ENCODE results near the gene TAS2R60. TPM values are rescaled to one million over a fixed set of nuclear protein-coding genes. Genes with fewer than 3 reads are reported as not detected.

The TAS2R60 gene
- total RNA-seq, 1 experiment from 2014 or later = not detected

DNA sequence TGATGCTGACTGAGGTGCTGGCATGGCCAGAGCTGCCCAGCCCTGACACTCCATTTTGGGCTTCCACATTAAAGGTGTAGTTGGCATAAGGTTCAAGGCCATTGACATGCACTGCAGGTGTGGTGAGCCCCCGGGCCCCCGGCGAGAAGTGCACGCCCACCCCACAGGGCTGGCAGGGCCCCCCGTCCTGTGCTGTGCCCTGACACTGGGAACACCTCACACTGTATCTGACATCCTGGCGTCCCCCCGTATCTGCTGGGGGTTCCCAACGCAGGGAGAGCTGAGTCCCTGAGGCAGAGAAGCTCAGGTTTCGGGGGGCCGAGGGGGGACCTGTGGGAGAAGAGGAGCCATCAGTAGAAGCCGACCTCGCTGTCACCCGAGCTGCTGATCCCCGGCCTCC is 44.6 kb upstream of the TAS2R60 start:
- DNase-seq = no peak
- no peak overlapping the region for H4K8ac ChIP-seq (replicated peaks; ENCODE audit: insufficient read length, low read depth, low read length)
- H2BK12ac ChIP-seq (ENCODE audit: insufficient read length, low read depth, low read length) = no peak overlapping the region
- peak overlapping the region in 1 of 2 experiments; percentile 5; a peak in 1 of 5 replicates for H3K4me3 Mint-ChIP-seq
- no peaks in the 10 kb centered on the region for H3K9me3 ChIP-seq (ENCODE audit: control insufficient read depth, low read depth, low read length)
- H3K4me1 ChIP-seq (ENCODE audit: insufficient read depth, low read length) = no peaks in the 10 kb centered on the region
- no peak overlapping the region for H2BK5ac ChIP-seq (ENCODE audit: insufficient read length, low read length)
- H3K9ac ChIP-seq (ENCODE audit: extremely low read depth, insufficient read length, low read length) = no peak overlapping the region
- no peak overlapping the region for H2AFZ ChIP-seq (ENCODE audit: low read length)
- no peak overlapping the region for H4K5ac ChIP-seq (ENCODE audit: insufficient read length, low read depth, low read length)
- H3K79me2 ChIP-seq (ENCODE audit: insufficient read depth, low read length) = 0 out of 2 replicates have a peak, but pooled peaks cover 3% of the 10 kb centered on the region
- peaks cover 0 to 3% of the 10 kb centered on the region in 2 experiments; a peak in 2 of 4 replicates for H3K4me1 Mint-ChIP-seq
- no peak overlapping the region for H2AK5ac ChIP-seq (ENCODE audit: insufficient read length, low read length)
- H3K23ac ChIP-seq (ENCODE audit: insufficient read length, low read depth, low read length) = no peak overlapping the region
- H2BK20ac ChIP-seq (ENCODE audit: low read depth, low read length, poor library complexity, severe bottlenecking) = no peak overlapping the region
- H3K4me2 ChIP-seq (ENCODE audit: insufficient read depth, insufficient read length, low read length) = no peak overlapping the region
- WGBS (ENCODE audit: extremely low coverage, insufficient read length, low lambda C conversion rate) = no CpG with 5 or more reads among the region's 14 CpGs
- no peaks in the 10 kb centered on the region for H4K20me1 ChIP-seq (ENCODE audit: control insufficient read depth, insufficient read depth, insufficient read length)
- H3K56ac ChIP-seq (ENCODE audit: insufficient read length, low read depth, low read length) = no peak overlapping the region
- H3T11ph ChIP-seq (ENCODE audit: low read length) = no peak overlapping the region
- no peak overlapping the region for H3K27ac ChIP-seq (ENCODE audit: insufficient read length, low read depth, low read length)
- no peaks in the 10 kb centered on the region for H3K79me1 ChIP-seq (ENCODE audit: insufficient read depth, low read depth, low read length, poor library complexity, severe bottlenecking)
- H3K14ac ChIP-seq (ENCODE audit: insufficient read depth, low read length) = no peak overlapping the region
- H3K18ac ChIP-seq (ENCODE audit: insufficient read length, low read depth, low read length) = no peak overlapping the region
- H4K91ac ChIP-seq (ENCODE audit: insufficient read length, low read depth, low read length) = no peak overlapping the region
- peaks cover 2% of the 10 kb centered on the region; the same call in 1 of the 2 replicates for H3K27me3 Mint-ChIP-seq (ENCODE audit: low read depth)
- no peaks in the 10 kb centered on the region for H3K27me3 ChIP-seq (ENCODE audit: insufficient read depth, low read length)
- H3K23me2 ChIP-seq (ENCODE audit: insufficient read length, low read depth, low read length, poor library complexity, severe bottlenecking) = no peaks in the 10 kb centered on the region
- H3K4ac ChIP-seq (ENCODE audit: low read depth, low read length) = no peak overlapping the region
- H2BK15ac ChIP-seq (ENCODE audit: low read depth, low read length) = no peak overlapping the region
- no peak overlapping the region for H2BK120ac ChIP-seq (ENCODE audit: low read depth, low read length, poor library complexity, severe bottlenecking)
- TF ChIP-seq, protein P1, sequence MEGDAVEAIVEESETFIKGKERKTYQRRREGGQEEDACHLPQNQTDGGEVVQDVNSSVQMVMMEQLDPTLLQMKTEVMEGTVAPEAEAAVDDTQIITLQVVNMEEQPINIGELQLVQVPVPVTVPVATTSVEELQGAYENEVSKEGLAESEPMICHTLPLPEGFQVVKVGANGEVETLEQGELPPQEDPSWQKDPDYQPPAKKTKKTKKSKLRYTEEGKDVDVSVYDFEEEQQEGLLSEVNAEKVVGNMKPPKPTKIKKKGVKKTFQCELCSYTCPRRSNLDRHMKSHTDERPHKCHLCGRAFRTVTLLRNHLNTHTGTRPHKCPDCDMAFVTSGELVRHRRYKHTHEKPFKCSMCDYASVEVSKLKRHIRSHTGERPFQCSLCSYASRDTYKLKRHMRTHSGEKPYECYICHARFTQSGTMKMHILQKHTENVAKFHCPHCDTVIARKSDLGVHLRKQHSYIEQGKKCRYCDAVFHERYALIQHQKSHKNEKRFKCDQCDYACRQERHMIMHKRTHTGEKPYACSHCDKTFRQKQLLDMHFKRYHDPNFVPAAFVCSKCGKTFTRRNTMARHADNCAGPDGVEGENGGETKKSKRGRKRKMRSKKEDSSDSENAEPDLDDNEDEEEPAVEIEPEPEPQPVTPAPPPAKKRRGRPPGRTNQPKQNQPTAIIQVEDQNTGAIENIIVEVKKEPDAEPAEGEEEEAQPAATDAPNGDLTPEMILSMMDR (conservative IDR thresholded peaks at IDR 0.05) = no peak
- peaks cover 66 to 89% (median 89%) of the 10 kb centered on the region in 3 experiments for H3K36me3 Mint-ChIP-seq (ENCODE audit: insufficient read depth in 1 of 3, low read depth in 3 of 3)
- H3K9me3 Mint-ChIP-seq = no peaks in the 10 kb centered on the region
- no peak overlapping the region for H3K27ac Mint-ChIP-seq
